Loucy (cell line): ENCODE measurements around the gene TNIP1.

Experiments used
- H2AFZ ChIP-seq: fragments of 200-600 bp; sonication (generic); 2 replicates; pipeline ENCODE4 v1.6.0; 2016; ENCODE audit warnings: antibody characterized with exemption, mild to moderate bottlenecking, low read length, moderate library complexity
- H3F3A ChIP-seq: fragments of 200-600 bp; 2 replicates; pipeline ENCODE4 v1.6.0; 2016; ENCODE audit warnings: antibody characterized with exemption, low read depth, mild to moderate bottlenecking
- H3K27me3 ChIP-seq: fragments of 200-600 bp; sonication (generic); 2 replicates; pipeline ENCODE4 v1.6.1; 2014; ENCODE audit warnings: low read length, mild to moderate bottlenecking; ENCODE audit not compliant: insufficient read depth, poor library complexity, severe bottlenecking
- H3K36me3 ChIP-seq: fragments of 200-600 bp; sonication (generic); 2 replicates; pipeline ENCODE4 v1.6.1; 2016; ENCODE audit warnings: low read length; ENCODE audit not compliant: insufficient read depth
- H3K4me1 ChIP-seq: fragments of 200-600 bp; sonication (generic); 2 replicates; pipeline ENCODE4 v1.5.1; 2014; ENCODE audit warnings: low read length, mild to moderate bottlenecking; ENCODE audit not compliant: insufficient read depth, poor library complexity, severe bottlenecking
- H3K4me2 ChIP-seq: fragments of 200-600 bp; sonication (generic); 2 replicates; pipeline ENCODE4 v1.6.0; 2014; ENCODE audit warnings: antibody characterized with exemption, low read length, low read depth, mild to moderate bottlenecking; ENCODE audit not compliant: poor library complexity, severe bottlenecking
- H3K4me3 ChIP-seq: fragments of 200-600 bp; sonication (generic); 2 replicates; pipeline ENCODE4 v1.5.1; 2014; ENCODE audit warnings: low read length, mild to moderate bottlenecking, mixed read lengths; ENCODE audit not compliant: poor library complexity, severe bottlenecking
- H3K79me2 ChIP-seq: fragments of 200-600 bp; sonication (generic); 2 replicates; pipeline ENCODE4 v1.6.1; 2014; ENCODE audit warnings: low read length; ENCODE audit not compliant: insufficient read depth
- H3K9ac ChIP-seq: fragments of 200-600 bp; sonication (generic); 2 replicates; pipeline ENCODE4 v1.6.0; 2014; ENCODE audit warnings: mild to moderate bottlenecking, low read depth, low read length, moderate library complexity; ENCODE audit not compliant: poor library complexity, severe bottlenecking
- H3K9me2 ChIP-seq: fragments of 200-600 bp; sonication (generic); replicated peaks from 2 replicates; pipeline ENCODE4 v1.6.1; 2016; ENCODE audit warnings: low read depth, low read length, mixed read lengths
- H3K9me3 ChIP-seq: fragments of 200-600 bp; sonication (generic); 2 replicates; pipeline ENCODE4 v1.6.1; 2014; ENCODE audit warnings: mild to moderate bottlenecking, antibody characterized with exemption, low read length, low read depth; ENCODE audit not compliant: insufficient read depth
- H4K20me1 ChIP-seq: fragments of 200-600 bp; sonication (generic); 2 replicates; pipeline ENCODE4 v1.6.0; 2014; ENCODE audit warnings: antibody characterized with exemption, low read length, mild to moderate bottlenecking; ENCODE audit not compliant: insufficient read depth, poor library complexity, severe bottlenecking
- EZH2phosphoT487 ChIP-seq: fragments of 200-600 bp; IDR thresholded peaks from 2 replicates; pipeline ENCODE4 v1.6.1; 2018; ENCODE audit warnings: antibody characterized with exemption, mild to moderate bottlenecking, moderate library complexity, borderline replicate concordance
- TF ChIP-seq, protein P1 (sequence below): fragments of 200-600 bp; sonication (generic); conservative IDR thresholded peaks from 2 replicates; pipeline ENCODE4 v1.5.1; 2014; ENCODE audit warnings: mild to moderate bottlenecking, antibody characterized with exemption, low read length

Gene TNIP1

DNA sequence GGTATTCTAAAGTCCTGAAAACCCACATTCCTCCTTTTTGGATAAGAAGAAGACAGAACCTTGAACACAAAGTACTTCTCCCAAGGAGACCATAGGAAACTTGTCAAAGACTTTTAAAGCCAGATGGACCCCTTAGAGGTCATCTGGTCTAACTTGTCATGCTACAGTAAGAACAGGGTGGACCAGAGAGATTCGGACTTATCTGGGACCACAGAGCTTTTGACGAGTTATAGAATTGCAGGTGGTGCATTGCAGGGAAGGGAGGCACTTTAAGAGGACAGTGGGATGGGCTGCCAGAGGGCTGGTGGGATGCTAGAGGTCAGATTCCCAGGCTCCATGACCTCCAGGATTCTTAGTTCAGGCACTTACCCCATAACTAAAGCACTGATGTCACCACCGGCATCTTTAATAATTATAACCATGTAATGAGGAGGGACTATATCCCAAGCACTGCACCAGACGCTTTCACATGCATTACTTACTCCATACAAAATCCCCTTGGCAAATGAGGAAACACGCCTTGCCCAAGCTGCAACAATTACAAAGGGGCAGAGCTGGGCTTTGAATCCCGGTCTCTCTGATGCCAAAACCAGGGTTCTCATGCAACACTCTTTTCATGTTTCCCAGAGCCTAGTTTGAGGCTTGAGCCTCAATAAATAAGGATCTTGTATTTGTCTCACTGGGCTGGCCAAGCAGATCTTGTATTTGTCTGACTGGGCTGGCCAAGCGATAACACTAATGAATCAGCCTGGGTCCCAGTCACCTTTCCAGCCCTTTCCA lies 73.2 kb downstream of the TNIP1 start:
- no peaks in the 10 kb centered on the region for H3K27me3 ChIP-seq
- H3K4me1 ChIP-seq, result no peaks in the 10 kb centered on the region
- H3K9ac ChIP-seq, result no peak overlapping the region
- no peaks in the 10 kb centered on the region for H3K9me2 ChIP-seq
- H3K4me2 ChIP-seq, result no peak overlapping the region
- H3K9me3 ChIP-seq, result no peaks in the 10 kb centered on the region
- no peaks in the 10 kb centered on the region for H3K36me3 ChIP-seq
- no peaks in the 10 kb centered on the region for H3F3A ChIP-seq
- H4K20me1 ChIP-seq, result no peaks in the 10 kb centered on the region
- no peaks in the 10 kb centered on the region for H3K79me2 ChIP-seq
- no peak overlapping the region for H3K4me3 ChIP-seq
- TF ChIP-seq, protein P1, sequence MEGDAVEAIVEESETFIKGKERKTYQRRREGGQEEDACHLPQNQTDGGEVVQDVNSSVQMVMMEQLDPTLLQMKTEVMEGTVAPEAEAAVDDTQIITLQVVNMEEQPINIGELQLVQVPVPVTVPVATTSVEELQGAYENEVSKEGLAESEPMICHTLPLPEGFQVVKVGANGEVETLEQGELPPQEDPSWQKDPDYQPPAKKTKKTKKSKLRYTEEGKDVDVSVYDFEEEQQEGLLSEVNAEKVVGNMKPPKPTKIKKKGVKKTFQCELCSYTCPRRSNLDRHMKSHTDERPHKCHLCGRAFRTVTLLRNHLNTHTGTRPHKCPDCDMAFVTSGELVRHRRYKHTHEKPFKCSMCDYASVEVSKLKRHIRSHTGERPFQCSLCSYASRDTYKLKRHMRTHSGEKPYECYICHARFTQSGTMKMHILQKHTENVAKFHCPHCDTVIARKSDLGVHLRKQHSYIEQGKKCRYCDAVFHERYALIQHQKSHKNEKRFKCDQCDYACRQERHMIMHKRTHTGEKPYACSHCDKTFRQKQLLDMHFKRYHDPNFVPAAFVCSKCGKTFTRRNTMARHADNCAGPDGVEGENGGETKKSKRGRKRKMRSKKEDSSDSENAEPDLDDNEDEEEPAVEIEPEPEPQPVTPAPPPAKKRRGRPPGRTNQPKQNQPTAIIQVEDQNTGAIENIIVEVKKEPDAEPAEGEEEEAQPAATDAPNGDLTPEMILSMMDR, result no peak
- no peak for TF ChIP-seq EZH2phosphoT487
- H2AFZ ChIP-seq, result no peak overlapping the region

DNA sequence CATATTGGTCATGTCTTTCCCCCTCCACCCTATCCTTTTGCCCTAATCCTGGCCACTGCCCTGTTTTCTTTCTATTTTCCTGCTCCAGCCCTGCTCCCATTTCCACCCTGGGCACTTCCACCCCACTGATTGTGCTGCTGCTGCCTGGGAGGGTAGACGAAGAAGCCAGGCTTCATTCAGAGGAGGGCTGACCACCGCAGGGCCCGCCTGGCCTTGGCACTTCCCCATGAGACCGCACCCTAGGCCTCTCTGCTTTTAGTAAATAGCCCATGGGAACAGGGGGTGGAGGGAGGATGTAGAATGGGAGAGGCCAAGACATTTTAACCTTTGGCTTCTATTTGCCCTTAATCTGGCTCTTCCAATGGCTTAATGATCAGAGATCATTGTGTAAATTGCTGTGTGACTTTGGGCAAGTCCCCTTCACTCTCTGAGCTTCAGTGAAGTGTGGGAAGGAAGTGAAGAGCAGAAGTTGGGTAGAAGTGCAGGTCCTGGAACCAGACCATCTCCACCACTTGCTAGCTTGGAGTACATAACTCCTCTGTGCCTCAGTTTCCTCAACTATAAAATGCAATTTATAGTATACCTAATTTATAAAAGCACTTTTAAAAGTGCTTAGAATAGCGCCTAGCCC lies 74.0 kb downstream of the TNIP1 start:
- no peaks in the 10 kb centered on the region for H3K27me3 ChIP-seq
- H3K9me2 ChIP-seq, result no peaks in the 10 kb centered on the region
- no peaks in the 10 kb centered on the region for H3F3A ChIP-seq
- H3K4me1 ChIP-seq, result no peaks in the 10 kb centered on the region
- H3K4me3 ChIP-seq, result no peak overlapping the region
- H3K36me3 ChIP-seq, result no peaks in the 10 kb centered on the region
- H3K4me2 ChIP-seq, result no peak overlapping the region
- H3K79me2 ChIP-seq, result no peaks in the 10 kb centered on the region
- no peak overlapping the region for H3K9ac ChIP-seq
- H3K9me3 ChIP-seq, result no peaks in the 10 kb centered on the region
- no peaks in the 10 kb centered on the region for H4K20me1 ChIP-seq
- H2AFZ ChIP-seq, result no peak overlapping the region
- TF ChIP-seq, protein P1, result no peak
- no peak for TF ChIP-seq EZH2phosphoT487

GRCh38 chr5:151005950-151006576 lies 74.8 kb downstream of the TNIP1 start:
- no peak overlapping the region for H3K9ac ChIP-seq
- H3K4me2 ChIP-seq, result no peak overlapping the region
- H3K9me3 ChIP-seq, result no peaks in the 10 kb centered on the region
- H3K27me3 ChIP-seq, result no peaks in the 10 kb centered on the region
- H3K9me2 ChIP-seq, result no peaks in the 10 kb centered on the region
- H3K36me3 ChIP-seq, result no peaks in the 10 kb centered on the region
- no peaks in the 10 kb centered on the region for H3F3A ChIP-seq
- TF ChIP-seq, protein P1, result no peak
- TF ChIP-seq EZH2phosphoT487, result no peak
- no peak overlapping the region for H2AFZ ChIP-seq
- H4K20me1 ChIP-seq, result no peaks in the 10 kb centered on the region
- H3K4me1 ChIP-seq, result no peaks in the 10 kb centered on the region
- no peak overlapping the region for H3K4me3 ChIP-seq
- no peaks in the 10 kb centered on the region for H3K79me2 ChIP-seq
